Right lung (tissue), 5 donors: Measurements from ENCODE around the gene KLHL13. TPM values are rescaled to one million over a fixed set of nuclear protein-coding genes. Genes with fewer than 3 reads are reported as not detected.
"Not testable (repeated sequence)": the region's sequence is repeated elsewhere in the genome, so short reads cannot be mapped to it uniquely, and the experiment has no call there.

ENCODE experiments used
- DNase-seq, 2 donors: peaks; one replicate each; pipeline ENCODE4 v3.0.0-alpha.2; 2013
- polyA plus RNA-seq, 5 donors: library from polyadenylated mRNA; unstranded; fragments of 120-200 nt; gene quantifications; one replicate each; pipeline versions ENCODE4 v1.2.1 to v1.2.3, GENCODE V29; 2013; ENCODE audit warnings: inconsistent platforms in 1 of 5, low replicate concordance in 1 of 5; ENCODE audit not compliant: insufficient read length in 5 of 5, insufficient read depth in 1 of 5

The KLHL13 gene
- polyA plus RNA-seq, 5 donors = 2.2 to 3.6 (median 3.3) TPM

- no peak for DNase-seq
Measured at GRCh38 chrX:118074196-118074595, 42.4 kb downstream of the KLHL13 start.

GRCh38 chrX:118066867-118067515 lies 49.6 kb downstream of the KLHL13 start:
- DNase-seq = no peak

- DNase-seq = no peak
Measured at GRCh38 chrX:118062817-118063615, 53.6 kb downstream of the KLHL13 start.

- no peak for DNase-seq
Measured at GRCh38 chrX:118062048-118062789, 54.4 kb downstream of the KLHL13 start.

- DNase-seq = no peak
Measured at GRCh38 chrX:118058924-118059323, 57.7 kb downstream of the KLHL13 start.

GRCh38 chrX:118056870-118057269 lies 59.7 kb downstream of the KLHL13 start:
- no peak for DNase-seq

- no peak for DNase-seq
Measured at GRCh38 chrX:118049713-118050112, 66.9 kb downstream of the KLHL13 start.

GRCh38 chrX:118047446-118048186 lies 69.0 kb downstream of the KLHL13 start:
- DNase-seq = no peak

GRCh38 chrX:118039591-118039990 lies 77.0 kb downstream of the KLHL13 start:
- no peak for DNase-seq

GRCh38 chrX:118038614-118039365 lies 77.8 kb downstream of the KLHL13 start:
- no peak for DNase-seq

GRCh38 chrX:118026631-118027030 lies 90.0 kb downstream of the KLHL13 start:
- DNase-seq = no peak

GRCh38 chrX:118025226-118025625 lies 91.4 kb downstream of the KLHL13 start:
- no peak for DNase-seq

- DNase-seq = no peak
Measured at GRCh38 chrX:118024482-118024881, 92.1 kb downstream of the KLHL13 start.

GRCh38 chrX:118022753-118023152 lies 93.9 kb downstream of the KLHL13 start:
- no peak for DNase-seq

- no peak for DNase-seq
Measured at GRCh38 chrX:118016422-118016821, 100.2 kb downstream of the KLHL13 start.

GRCh38 chrX:118002417-118002816 lies 114.2 kb downstream of the KLHL13 start:
- not testable (repeated sequence) for DNase-seq

GRCh38 chrX:118000518-118000917 lies 116.1 kb downstream of the KLHL13 start:
- no peak for DNase-seq

- DNase-seq = no peak
Measured at GRCh38 chrX:117998171-117998570, 118.4 kb downstream of the KLHL13 start.

GRCh38 chrX:117996918-117997480 lies 119.6 kb downstream of the KLHL13 start:
- DNase-seq = no peak

GRCh38 chrX:117996408-117996807 lies 120.2 kb downstream of the KLHL13 start:
- DNase-seq = no peak

GRCh38 chrX:117995378-117995777 lies 121.2 kb downstream of the KLHL13 start:
- DNase-seq = no peak
